IMR-90 (cell line): ENCODE results near the gene ACTR1A. TPM values are rescaled to one million over a fixed set of nuclear protein-coding genes. Genes with fewer than 3 reads are reported as not detected.

Source experiments
- ATAC-seq: fragments of 200-7000 bp; cut with Tn5 transposase; 2 replicates; pipeline ENCODE4 v1.9.1; 2020; ENCODE audit warnings: low read depth, mild to moderate bottlenecking, moderate library complexity
- BruUV-seq: library from RNA; stranded (reverse); fragments of 400-500 nt; replicated peaks from 2 replicates; lab custom pipeline; 2021; lab: Mats Ljungman, UMichigan
- CTCF ChIA-PET: fragments of 300-600 bp; formaldehyde crosslinking; extraction: SDS; loops from one replicate; lab custom pipeline; 2021; ENCODE audit warnings: antibody characterized with exemption; lab: Yijun Ruan, JAX
- POLR2A ChIA-PET: fragments of 300-600 bp; sonication (Branson Sonifier 250); formaldehyde crosslinking; loops from one replicate; lab custom pipeline; 2022; ENCODE audit warnings: antibody characterized with exemption; ENCODE audit not compliant: unreplicated experiment; lab: Charles Lee
- DNase-seq: peaks from one replicate; pipeline ENCODE4 v3.0.0; 2013
- H2AFZ ChIP-seq: replicated peaks from 2 replicates; pipeline ENCODE3; 2013; ENCODE audit warnings: low read length, mild to moderate bottlenecking; ENCODE audit not compliant: poor library complexity
- H2AK5ac ChIP-seq: 2 replicates; pipeline ENCODE4 v1.6.1; 2013; ENCODE audit warnings: low read depth, low read length, inconsistent platforms
- H2AK9ac ChIP-seq: replicated peaks from 2 replicates; pipeline ENCODE3; 2013; ENCODE audit warnings: mild to moderate bottlenecking, low read depth, low read length, moderate library complexity; ENCODE audit not compliant: poor library complexity
- H2BK120ac ChIP-seq: 2 replicates; pipeline ENCODE4 v1.6.1; 2013; ENCODE audit warnings: low read depth, low read length, inconsistent platforms
- H2BK15ac ChIP-seq: 3 replicates; pipeline ENCODE4 v1.6.1; 2013; ENCODE audit warnings: low read depth, low read length, inconsistent platforms
- H2BK20ac ChIP-seq: 2 replicates; pipeline ENCODE4 v1.6.1; 2013; ENCODE audit warnings: low read depth, mild to moderate bottlenecking, inconsistent platforms, low read length, moderate library complexity
- H2BK5ac ChIP-seq: 2 replicates; pipeline ENCODE4 v1.6.1; 2013; ENCODE audit warnings: mild to moderate bottlenecking, low read depth, low read length, inconsistent platforms; ENCODE audit not compliant: poor library complexity, severe bottlenecking
- H3K14ac ChIP-seq: replicated peaks from 2 replicates; pipeline ENCODE4 v1.6.1; 2013; ENCODE audit warnings: low read depth, low read length, inconsistent platforms
- H3K18ac ChIP-seq: 2 replicates; pipeline ENCODE4 v1.6.1; 2013; ENCODE audit warnings: low read depth, low read length, control low read depth
- H3K23ac ChIP-seq: 2 replicates; pipeline ENCODE4 v1.6.1; 2013; ENCODE audit warnings: low read depth, low read length, inconsistent platforms
- H3K27ac ChIP-seq: 2 replicates; pipeline ENCODE4 v1.5.1; 2013; ENCODE audit warnings: mild to moderate bottlenecking, control low read depth, low read length; ENCODE audit not compliant: insufficient read depth
- H3K27me3 ChIP-seq: 2 replicates; pipeline ENCODE4 v1.6.1; 2013; ENCODE audit warnings: low read length; ENCODE audit not compliant: control insufficient read depth, insufficient read depth
- H3K36me3 ChIP-seq: 2 replicates; pipeline ENCODE4 v1.6.1; 2013; ENCODE audit warnings: low read length, mixed read lengths; ENCODE audit not compliant: control insufficient read depth, insufficient read depth
- H3K4ac ChIP-seq: 2 replicates; pipeline ENCODE4 v1.6.1; 2013; ENCODE audit warnings: low read depth, low read length, inconsistent platforms
- H3K4me1 ChIP-seq: 2 replicates; pipeline ENCODE4 v1.6.1; 2013; ENCODE audit warnings: low read length, mixed read lengths; ENCODE audit not compliant: control insufficient read depth, insufficient read depth
- H3K4me2 ChIP-seq: 2 replicates; pipeline ENCODE4 v1.6.1; 2013; ENCODE audit warnings: low read depth, mild to moderate bottlenecking, control low read depth, low read length, moderate library complexity
- H3K4me3 ChIP-seq: 2 replicates; pipeline ENCODE4 v1.5.1; 2013; ENCODE audit warnings: low read depth, mild to moderate bottlenecking, control low read depth, low read length, moderate library complexity; ENCODE audit not compliant: insufficient read depth
- H3K56ac ChIP-seq: 2 replicates; pipeline ENCODE4 v1.6.1; 2013; ENCODE audit warnings: low read length, inconsistent platforms; ENCODE audit not compliant: insufficient read depth; ENCODE audit errors: extremely low read depth
- H3K79me1 ChIP-seq, 2 experiments: 2 replicates each; pipeline ENCODE4 v1.6.1; 2013; ENCODE audit warnings: low read length in 2 of 2, inconsistent platforms in 1 of 2, low read depth in 1 of 2
- H3K9ac ChIP-seq: 2 replicates; pipeline ENCODE4 v1.6.1; 2013; ENCODE audit warnings: low read depth, low read length, control low read depth
- H3K9me1 ChIP-seq: 2 replicates; pipeline ENCODE4 v1.6.1; 2013; ENCODE audit warnings: low read length, inconsistent platforms; ENCODE audit not compliant: insufficient read depth
- H3K9me3 ChIP-seq: 2 replicates; pipeline ENCODE4 v1.6.1; 2013; ENCODE audit warnings: low read length; ENCODE audit not compliant: control insufficient read depth, insufficient read depth
- H4K20me1 ChIP-seq: 2 replicates; pipeline ENCODE4 v1.6.1; 2013; ENCODE audit warnings: low read length, inconsistent platforms; ENCODE audit not compliant: insufficient read depth
- H4K5ac ChIP-seq: 2 replicates; pipeline ENCODE4 v1.6.1; 2013; ENCODE audit warnings: mild to moderate bottlenecking, low read depth, low read length, control low read depth
- H4K8ac ChIP-seq, 2 experiments: 2 replicates each; pipeline ENCODE4 v1.6.1; 2013; ENCODE audit warnings: low read depth in 2 of 2, low read length in 2 of 2, control low read depth in 1 of 2, inconsistent platforms in 1 of 2
- H4K91ac ChIP-seq: 2 replicates; pipeline ENCODE4 v1.6.1; 2013; ENCODE audit warnings: low read depth, low read length, inconsistent platforms; ENCODE audit not compliant: insufficient read depth
- BHLHE40 ChIP-seq: fragments of 150-350 bp; IDR thresholded peaks from 2 replicates; pipeline ENCODE4 v1.6.1; 2016; ENCODE audit warnings: mild to moderate bottlenecking, low read depth, low read length
- CHD1 ChIP-seq: IDR thresholded peaks from 2 replicates; pipeline ENCODE4 v1.6.1; 2012; ENCODE audit warnings: low read depth, low read length, improper control_type of control experiment
- FOS ChIP-seq: fragments of 150-350 bp; IDR thresholded peaks from 2 replicates; pipeline ENCODE4 v1.6.1; 2016; ENCODE audit warnings: low read depth, low read length
- MAFK ChIP-seq: IDR thresholded peaks from 2 replicates; pipeline ENCODE4 v1.6.1; 2012; ENCODE audit warnings: low read depth, low read length, improper control_type of control experiment
- MAZ ChIP-seq: IDR thresholded peaks from 2 replicates; pipeline ENCODE4 v1.6.1; 2012; ENCODE audit warnings: low read depth, mild to moderate bottlenecking, low read length, improper control_type of control experiment, moderate library complexity, borderline replicate concordance
- RFX5 ChIP-seq: IDR thresholded peaks from 2 replicates; pipeline ENCODE4 v1.8.0; 2012; ENCODE audit warnings: low read depth, mild to moderate bottlenecking, low read length, moderate library complexity
- SMC3 ChIP-seq: fragments of 150-350 bp; IDR thresholded peaks from 2 replicates; pipeline ENCODE4 v1.6.1; 2016; ENCODE audit warnings: low read depth, mild to moderate bottlenecking, antibody characterized with exemption, low read length, moderate library complexity
- WGBS, 2 experiments: methylation state at CpG; one replicate each; pipeline versions ENCODE4 v1.1.5 to v1.1.7; 2013; ENCODE audit warnings: missing lambda C conversion rate in 2 of 2; ENCODE audit not compliant: insufficient read length in 1 of 2; ENCODE audit errors: extremely low coverage in 2 of 2; 5-methylcytosine and 5-hydroxymethylcytosine counted together
- dilution Hi-C: fragments of 300-500 bp; cut with HindIII; formaldehyde crosslinking; loops from one replicate; pipeline ENCODE4 v1.14.3; 2018; ENCODE audit warnings: low sequenced_read_pairs; ENCODE audit not compliant: unreplicated experiment
- in situ Hi-C: fragments of 300-500 bp; cut with MboI; formaldehyde crosslinking; loops from 3 replicates; pipeline ENCODE4 v1.14.3; 2019; ENCODE audit warnings: low sequenced_read_pairs, inconsistent platforms, mixed read lengths
- intact Hi-C: fragments of 100-400 bp; cut with micrococcal nuclease; formaldehyde crosslinking; loops from 2 replicates; pipeline ENCODE4 v1.10.0; 2022
- polyA plus RNA-seq, 3 experiments: library from polyadenylated mRNA; depleted of rRNA; stranded (reverse); fragments of >200 nt; gene quantifications; 2 replicates each; pipeline ENCODE4 v1.2.3, GENCODE V29; 2012; ENCODE audit warnings: low replicate concordance in 1 of 3
- total RNA-seq: library from RNA; depleted of rRNA; stranded (reverse); fragments of >200 nt; gene quantifications from 2 replicates; pipeline ENCODE4 v1.2.3, GENCODE V29; 2012

Gene ACTR1A
- total and polyA plus RNA-seq, 2 of the 4 experiments (the other 2 are of a cell fraction) = 142 to 157 TPM

- no peaks in the 10 kb centered on the region; a peak in 1 of 4 replicates for H3K79me1 ChIP-seq
- no peak for ATAC-seq
- no peaks in the 10 kb centered on the region for H3K4me1 ChIP-seq
- H3K4me3 ChIP-seq = no peak overlapping the region
- H4K91ac ChIP-seq = no peak overlapping the region
- H2AK5ac ChIP-seq = no peak overlapping the region
- no peak overlapping the region for H2BK120ac ChIP-seq
- H3K14ac ChIP-seq = no peak overlapping the region
- H3K18ac ChIP-seq = no peak overlapping the region
- 86% methylated on average over 6 of the region's 9 CpGs; no CpG with 5 or more reads in 1 of the 2 experiments for WGBS, 2 experiments
- in situ Hi-C loops (loop anchor here (5.0 kb wide), 1 partner anchor 83 kb away; no protein-coding TSS in a partner anchor), intact Hi-C loops (no loop called here), dilution Hi-C loops (no loop called here)
- no peak overlapping the region for H2AFZ ChIP-seq
- no peak overlapping the region for H2BK15ac ChIP-seq
- H3K27me3 ChIP-seq = no peaks in the 10 kb centered on the region
- BruUV-seq = no TSS peak
- peaks cover 7% of the 10 kb centered on the region for H3K36me3 ChIP-seq
- H3K9ac ChIP-seq = no peak overlapping the region
- no peak overlapping the region for H4K5ac ChIP-seq
- no peaks in the 10 kb centered on the region for H3K9me3 ChIP-seq
- H4K20me1 ChIP-seq = peaks cover 6% of the 10 kb centered on the region; the same call in 1 of the 2 replicates
- H3K23ac ChIP-seq = no peak overlapping the region
- no peak overlapping the region for H2BK5ac ChIP-seq
- H3K56ac ChIP-seq = no peak overlapping the region
- no peak overlapping the region for H2BK20ac ChIP-seq
- ChIA-PET CTCF (interaction anchor here (0.5 kb wide), 1 partner anchor 90 kb away, joined by 3 read pairs; no protein-coding TSS in a partner anchor), POLR2A (no interaction called here)
- no peaks in the 10 kb centered on the region for H3K9me1 ChIP-seq
- TF ChIP-seq MAFK (no peak), SMC3 (no peak), CHD1 (no peak), RFX5 (no peak), MAZ (no peak), FOS (no peak), BHLHE40 (no peak)
- H4K8ac ChIP-seq = no peak overlapping the region
- no peak overlapping the region for H3K4ac ChIP-seq
- no peak for DNase-seq
- no peak overlapping the region for H2AK9ac ChIP-seq
- no peak overlapping the region for H3K4me2 ChIP-seq
- no peak overlapping the region for H3K27ac ChIP-seq
Measured at GRCh38 chr10:102475451-102476040, 27.0 kb downstream of the ACTR1A start.
